ENCODE measurements around the gene GID8.

- TF ChIP-seq ZNF316 (IDR thresholded peaks at IDR 0.05), result no peak
- TF ChIP-seq CBX5 (IDR thresholded peaks at IDR 0.05; ENCODE audit: borderline replicate concordance, low read depth), result no peak
- no peak for TF ChIP-seq FUS (optimal IDR thresholded peaks at IDR 0.05; ENCODE audit: low read depth, low read length)
- no peak for TF ChIP-seq EZH2 (IDR thresholded peaks at IDR 0.05; ENCODE audit: borderline replicate concordance, low read depth, low read length)
- TF ChIP-seq IRF2 (CRISPR knock-in tag; IDR thresholded peaks at IDR 0.05), result no peak
- no peak for TF ChIP-seq NFE2L1 (tag; IDR thresholded peaks at IDR 0.05; ENCODE audit: borderline replicate concordance, low read depth)
- TF ChIP-seq, protein P1, sequence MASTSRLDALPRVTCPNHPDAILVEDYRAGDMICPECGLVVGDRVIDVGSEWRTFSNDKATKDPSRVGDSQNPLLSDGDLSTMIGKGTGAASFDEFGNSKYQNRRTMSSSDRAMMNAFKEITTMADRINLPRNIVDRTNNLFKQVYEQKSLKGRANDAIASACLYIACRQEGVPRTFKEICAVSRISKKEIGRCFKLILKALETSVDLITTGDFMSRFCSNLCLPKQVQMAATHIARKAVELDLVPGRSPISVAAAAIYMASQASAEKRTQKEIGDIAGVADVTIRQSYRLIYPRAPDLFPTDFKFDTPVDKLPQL (IDR thresholded peaks at IDR 0.05; ENCODE audit: extremely low read depth, insufficient read length), result no peak
- TF ChIP-seq, protein P2, sequence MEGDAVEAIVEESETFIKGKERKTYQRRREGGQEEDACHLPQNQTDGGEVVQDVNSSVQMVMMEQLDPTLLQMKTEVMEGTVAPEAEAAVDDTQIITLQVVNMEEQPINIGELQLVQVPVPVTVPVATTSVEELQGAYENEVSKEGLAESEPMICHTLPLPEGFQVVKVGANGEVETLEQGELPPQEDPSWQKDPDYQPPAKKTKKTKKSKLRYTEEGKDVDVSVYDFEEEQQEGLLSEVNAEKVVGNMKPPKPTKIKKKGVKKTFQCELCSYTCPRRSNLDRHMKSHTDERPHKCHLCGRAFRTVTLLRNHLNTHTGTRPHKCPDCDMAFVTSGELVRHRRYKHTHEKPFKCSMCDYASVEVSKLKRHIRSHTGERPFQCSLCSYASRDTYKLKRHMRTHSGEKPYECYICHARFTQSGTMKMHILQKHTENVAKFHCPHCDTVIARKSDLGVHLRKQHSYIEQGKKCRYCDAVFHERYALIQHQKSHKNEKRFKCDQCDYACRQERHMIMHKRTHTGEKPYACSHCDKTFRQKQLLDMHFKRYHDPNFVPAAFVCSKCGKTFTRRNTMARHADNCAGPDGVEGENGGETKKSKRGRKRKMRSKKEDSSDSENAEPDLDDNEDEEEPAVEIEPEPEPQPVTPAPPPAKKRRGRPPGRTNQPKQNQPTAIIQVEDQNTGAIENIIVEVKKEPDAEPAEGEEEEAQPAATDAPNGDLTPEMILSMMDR (IDR thresholded peaks at IDR 0.05 in 2 of 3, conservative IDR thresholded peaks at IDR 0.05 in 1 of 3; ENCODE audit: insufficient read depth in 2 of 3, low read depth in 1 of 3, low read length in 3 of 3), result no peak
- TF ChIP-seq, protein P3, sequence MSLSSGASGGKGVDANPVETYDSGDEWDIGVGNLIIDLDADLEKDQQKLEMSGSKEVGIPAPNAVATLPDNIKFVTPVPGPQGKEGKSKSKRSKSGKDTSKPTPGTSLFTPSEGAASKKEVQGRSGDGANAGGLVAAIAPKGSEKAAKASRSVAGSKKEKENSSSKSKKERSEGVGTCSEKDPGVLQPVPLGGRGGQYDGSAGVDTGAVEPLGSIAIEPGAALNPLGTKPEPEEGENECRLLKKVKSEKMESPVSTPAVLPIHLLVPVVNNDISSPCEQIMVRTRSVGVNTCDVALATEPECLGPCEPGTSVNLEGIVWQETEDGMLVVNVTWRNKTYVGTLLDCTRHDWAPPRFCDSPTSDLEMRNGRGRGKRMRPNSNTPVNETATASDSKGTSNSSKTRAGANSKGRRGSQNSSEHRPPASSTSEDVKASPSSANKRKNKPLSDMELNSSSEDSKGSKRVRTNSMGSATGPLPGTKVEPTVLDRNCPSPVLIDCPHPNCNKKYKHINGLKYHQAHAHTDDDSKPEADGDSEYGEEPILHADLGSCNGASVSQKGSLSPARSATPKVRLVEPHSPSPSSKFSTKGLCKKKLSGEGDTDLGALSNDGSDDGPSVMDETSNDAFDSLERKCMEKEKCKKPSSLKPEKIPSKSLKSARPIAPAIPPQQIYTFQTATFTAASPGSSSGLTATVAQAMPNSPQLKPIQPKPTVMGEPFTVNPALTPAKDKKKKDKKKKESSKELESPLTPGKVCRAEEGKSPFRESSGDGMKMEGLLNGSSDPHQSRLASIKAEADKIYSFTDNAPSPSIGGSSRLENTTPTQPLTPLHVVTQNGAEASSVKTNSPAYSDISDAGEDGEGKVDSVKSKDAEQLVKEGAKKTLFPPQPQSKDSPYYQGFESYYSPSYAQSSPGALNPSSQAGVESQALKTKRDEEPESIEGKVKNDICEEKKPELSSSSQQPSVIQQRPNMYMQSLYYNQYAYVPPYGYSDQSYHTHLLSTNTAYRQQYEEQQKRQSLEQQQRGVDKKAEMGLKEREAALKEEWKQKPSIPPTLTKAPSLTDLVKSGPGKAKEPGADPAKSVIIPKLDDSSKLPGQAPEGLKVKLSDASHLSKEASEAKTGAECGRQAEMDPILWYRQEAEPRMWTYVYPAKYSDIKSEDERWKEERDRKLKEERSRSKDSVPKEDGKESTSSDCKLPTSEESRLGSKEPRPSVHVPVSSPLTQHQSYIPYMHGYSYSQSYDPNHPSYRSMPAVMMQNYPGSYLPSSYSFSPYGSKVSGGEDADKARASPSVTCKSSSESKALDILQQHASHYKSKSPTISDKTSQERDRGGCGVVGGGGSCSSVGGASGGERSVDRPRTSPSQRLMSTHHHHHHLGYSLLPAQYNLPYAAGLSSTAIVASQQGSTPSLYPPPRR (CRISPR knock-in tag; IDR thresholded peaks at IDR 0.05; ENCODE audit: borderline replicate concordance), result no peak
- TF ChIP-seq JUNB (CRISPR knock-in tag; conservative IDR thresholded peaks at IDR 0.05), result no peak
- TF ChIP-seq POLR3A (IDR thresholded peaks at IDR 0.05; ENCODE audit: borderline replicate concordance, extremely low read depth, insufficient read depth, insufficient read length), result no peak
- TF ChIP-seq SMARCB1 (IDR thresholded peaks at IDR 0.05; ENCODE audit: insufficient read length, low read depth), result no peak
- no peak for TF ChIP-seq YY1 (IDR thresholded peaks at IDR 0.05; ENCODE audit: borderline replicate concordance in 1 of 3, control insufficient read depth in 1 of 3, extremely low read depth in 1 of 3, insufficient read depth in 3 of 3, insufficient read length in 1 of 3, insufficient replicate concordance in 2 of 3, low read depth in 1 of 3, low read length in 2 of 3)
- TF ChIP-seq GABPA (tag; conservative IDR thresholded peaks at IDR 0.05; ENCODE audit: low read depth), result no peak
These were observed 32.6 kb downstream of the GID8 start for GRCh38 chr20:62970307-62971210.
